H1 (cell line): ENCODE data around the gene F7. TPM values are rescaled to one million over a fixed set of nuclear protein-coding genes. Genes with fewer than 3 reads are reported as not detected.

Experiments used
- CHD7 ChIP-seq: fragments of 300-600 bp; sonication (generic); IDR thresholded peaks from 2 replicates; pipeline ENCODE4 v1.7.1; 2012; ENCODE audit warnings: low read length, moderate library complexity, mild to moderate bottlenecking, inconsistent platforms; ENCODE audit not compliant: insufficient replicate concordance
- RAD21 ChIP-seq, 2 experiments: IDR thresholded peaks in 1 of 2; conservative IDR thresholded peaks in 1 of 2; 2 replicates each; pipeline ENCODE4 v1.6.1; 2011; ENCODE audit warnings: low read depth in 2 of 2, low read length in 2 of 2, improper control_type of control experiment in 1 of 2, inconsistent platforms in 1 of 2, mild to moderate bottlenecking in 1 of 2, moderate library complexity in 1 of 2
- SIRT6 ChIP-seq: IDR thresholded peaks from one replicate; pipeline ENCODE4 v1.7.1; 2012; ENCODE audit warnings: low read length, inconsistent platforms
- polyA plus RNA-seq, 7 experiments: library from polyadenylated mRNA; depleted of rRNA in 3 of 7; stranded (reverse) in 5 of 7; unstranded in 2 of 7; fragments of >200 nt in 5 of 7; fragments of 200-250 nt in 2 of 7; gene quantifications; 1 replicate in 5 of 7; 2 replicates in 1 of 7; 4 replicates in 1 of 7; pipeline versions ENCODE4 v1.2.1 to v1.2.3, GENCODE V29; 2011 to 2013; ENCODE audit warnings: missing spikeins in 2 of 7, mixed read lengths in 2 of 7
- total RNA-seq: library from RNA; stranded (reverse); fragmentation: NEBNext Ultra II Directional; extraction: Animal tissue kit (Norgen Biotek cat#: 25700); gene quantifications from 2 replicates; pipeline ENCODE4 v1.2.1, GENCODE V29; 2021

Gene F7
- total and polyA plus RNA-seq, 2 of the 8 experiments (the other 6 are each of a cell fraction or from before 2014, with no cell fraction given) = 0.43 to 0.98 TPM

GRCh38 chr13:113106711-113107351 lies 1.2 kb downstream of the F7 start (continued):
- TF ChIP-seq CHD7 (no peak), RAD21 (IDR thresholded peaks at IDR 0.05 in 1 of 2, conservative IDR thresholded peaks at IDR 0.05 in 1 of 2; ENCODE audit: low read depth in 2 of 2, low read length in 2 of 2) (no peak), SIRT6 (no peak)
